A673 (cell line): ENCODE results near the gene STOML1.
"Not testable (repeated sequence)": the region's sequence is repeated elsewhere in the genome, so short reads cannot be mapped to it uniquely, and the experiment has no call there.

Experiments used
- CTCF ChIP-seq: fragments of 300-800, 200-600 bp; sonication (generic); conservative IDR thresholded peaks from 2 replicates; pipeline ENCODE4 v1.5.1; 2017; ENCODE audit warnings: low read depth, mild to moderate bottlenecking, antibody characterized with exemption, low read length, moderate library complexity, mixed read lengths
- EZH2 ChIP-seq: fragments of 200-600 bp; sonication (generic); IDR thresholded peaks from 2 replicates; pipeline ENCODE4 v1.6.1; 2017; ENCODE audit warnings: borderline replicate concordance, low read depth, mild to moderate bottlenecking, mixed read lengths, antibody characterized with exemption, low read length; ENCODE audit not compliant: poor library complexity, severe bottlenecking

GRCh38 chr15:73975440-73976125 lies 16.5 kb downstream of the STOML1 start:
- TF ChIP-seq EZH2, CTCF: not testable (repeated sequence)
